Natural killer cell treated with Interleukin-12 subunit alpha and Interleukin-12 subunit beta and Interleukin-15 and Interleukin-18, amount 100 ng/mL, for 72 hours (primary cell): Measurements from ENCODE around the gene SLC7A7. TPM values are rescaled to one million over a fixed set of nuclear protein-coding genes. Genes with fewer than 3 reads are reported as not detected.
"Not testable (repeated sequence)": the region's sequence is repeated elsewhere in the genome, so short reads cannot be mapped to it uniquely, and the experiment has no call there.

Source experiments
- ATAC-seq, 2 donors: fragments of 150-1000 bp; cut with Tn5 transposase in 1 of 2; sonication (Bioruptor Pico), chemical (Tn5 transposase) in 1 of 2; 2 replicates each; pipeline ENCODE4 v1.10.0; 2021
- DNase-seq: peaks from one replicate; pipeline ENCODE4 v3.0.0; 2022; ENCODE audit warnings: low spot score
- H3K27ac Mint-ChIP-seq, 2 donors: 1 replicate in 1 of 2; 2 replicates in 1 of 2; pipeline ENCODE4 v1.8.0; 2022; ENCODE audit warnings: mixed read lengths in 2 of 2, mild to moderate bottlenecking in 1 of 2, moderate library complexity in 1 of 2
- H3K27me3 Mint-ChIP-seq, 2 donors: 1 replicate in 1 of 2; 2 replicates in 1 of 2; pipeline ENCODE4 v1.8.0; 2022; ENCODE audit warnings: mixed read lengths in 2 of 2
- H3K36me3 Mint-ChIP-seq: one replicate; pipeline ENCODE4 v1.8.0; 2022; ENCODE audit warnings: mixed read lengths
- H3K4me1 Mint-ChIP-seq, 2 donors: 1 replicate in 1 of 2; 2 replicates in 1 of 2; pipeline ENCODE4 v1.8.0; 2022; ENCODE audit warnings: low read depth in 2 of 2, mixed read lengths in 2 of 2, mild to moderate bottlenecking in 1 of 2
- H3K4me3 Mint-ChIP-seq: one replicate; pipeline ENCODE4 v1.8.0; 2022; ENCODE audit warnings: mixed read lengths
- H3K9me3 Mint-ChIP-seq: 2 replicates; pipeline ENCODE4 v1.8.0; 2022; ENCODE audit warnings: mixed read lengths
- total RNA-seq, 2 donors: library from RNA; stranded (reverse); gene quantifications; one replicate each; pipeline ENCODE4 v1.2.3, GENCODE V29; 2022

The SLC7A7 gene
- total RNA-seq, 2 donors from 2014 or later: 0.36 to 0.59 TPM

- Mint-ChIP-seq H3K4me1 (peaks cover 12 to 13% of the 10 kb centered on the region in 2 donors), H3K9me3 (no peaks in the 10 kb centered on the region), H3K27me3 (peaks cover 22 to 28% of the 10 kb centered on the region in 2 donors), H3K27ac (no peak overlapping the region), H3K4me3 (no peak overlapping the region), H3K36me3 (no peaks in the 10 kb centered on the region)
- ATAC-seq: no peak
- no peak for DNase-seq
These were observed 6.2 kb upstream of the SLC7A7 start for GRCh38 chr14:22821193-22822015.

- H3K9me3 Mint-ChIP-seq: no peaks in the 10 kb centered on the region
- ATAC-seq: no peak
- H3K4me3 Mint-ChIP-seq: no peak overlapping the region
- H3K36me3 Mint-ChIP-seq: no peaks in the 10 kb centered on the region
- no peak for DNase-seq
- peaks cover 18 to 25% of the 10 kb centered on the region in 2 donors for H3K27me3 Mint-ChIP-seq
- peaks cover 11 to 12% of the 10 kb centered on the region in 2 donors for H3K4me1 Mint-ChIP-seq
- H3K27ac Mint-ChIP-seq: no peak overlapping the region
These were observed 5.5 kb upstream of the SLC7A7 start for GRCh38 chr14:22820731-22821130.

GRCh38 chr14:22819151-22819988, 4.1 kb upstream of the SLC7A7 start:
- Mint-ChIP-seq H3K4me1 (peaks cover 8 to 10% of the 10 kb centered on the region in 2 donors), H3K4me3 (no peak overlapping the region), H3K27me3 (peaks cover 22 to 28% of the 10 kb centered on the region in 2 donors), H3K36me3 (no peaks in the 10 kb centered on the region), H3K27ac (no peak overlapping the region), H3K9me3 (no peaks in the 10 kb centered on the region)
- ATAC-seq: no peak
- DNase-seq: no peak

- Mint-ChIP-seq H3K27ac (no peak overlapping the region), H3K27me3 (peaks cover 15 to 17% of the 10 kb centered on the region in 2 donors), H3K9me3 (no peaks in the 10 kb centered on the region), H3K4me1 (no peaks in the 10 kb centered on the region), H3K36me3 (no peaks in the 10 kb centered on the region), H3K4me3 (no peak overlapping the region)
- no peak for ATAC-seq
- no peak for DNase-seq
These were observed 862 bp downstream of the SLC7A7 start for GRCh38 chr14:22814373-22814772.

- peak; percentile 17 to 36 for ATAC-seq
These were observed 2.1 kb downstream of the SLC7A7 start for GRCh38 chr14:22813145-22813544.

GRCh38 chr14:22812744-22813143, 2.5 kb downstream of the SLC7A7 start:
- H3K9me3 Mint-ChIP-seq: no peaks in the 10 kb centered on the region
- ATAC-seq: no peak
- H3K27me3 Mint-ChIP-seq: peaks cover 8 to 16% of the 10 kb centered on the region in 2 donors
- H3K36me3 Mint-ChIP-seq: no peaks in the 10 kb centered on the region
- no peaks in the 10 kb centered on the region for H3K4me1 Mint-ChIP-seq
- no peak for DNase-seq
- H3K27ac Mint-ChIP-seq: no peak overlapping the region
- H3K4me3 Mint-ChIP-seq: no peak overlapping the region

More at GRCh38 chr14:22813145-22813544, 2.1 kb downstream of the SLC7A7 start:
- no peaks in the 10 kb centered on the region for H3K36me3 Mint-ChIP-seq
- no peak overlapping the region for H3K4me3 Mint-ChIP-seq
- DNase-seq: no peak
- no peaks in the 10 kb centered on the region for H3K4me1 Mint-ChIP-seq
- H3K9me3 Mint-ChIP-seq: no peaks in the 10 kb centered on the region
- H3K27ac Mint-ChIP-seq: no peak overlapping the region
- peaks cover 11 to 15% of the 10 kb centered on the region in 2 donors for H3K27me3 Mint-ChIP-seq

- no peak for ATAC-seq
- Mint-ChIP-seq H3K27me3 (peaks cover 11 to 26% of the 10 kb centered on the region in 2 donors), H3K27ac (no peak overlapping the region), H3K9me3 (no peaks in the 10 kb centered on the region), H3K36me3 (no peaks in the 10 kb centered on the region), H3K4me3 (no peak overlapping the region), H3K4me1 (no peaks in the 10 kb centered on the region)
- DNase-seq: no peak
These were observed 3.5 kb downstream of the SLC7A7 start for GRCh38 chr14:22811722-22812121.

GRCh38 chr14:22808388-22809209, 6.6 kb downstream of the SLC7A7 start:
- Mint-ChIP-seq H3K27ac (no peak overlapping the region), H3K4me3 (no peak overlapping the region), H3K27me3 (peaks cover 16 to 34% of the 10 kb centered on the region in 2 donors), H3K36me3 (no peaks in the 10 kb centered on the region), H3K9me3 (no peaks in the 10 kb centered on the region), H3K4me1 (no peaks in the 10 kb centered on the region)
- DNase-seq: no peak
- ATAC-seq: no peak

- H3K4me1 Mint-ChIP-seq: no peaks in the 10 kb centered on the region
These were observed 7.7 kb downstream of the SLC7A7 start for GRCh38 chr14:22807432-22808087.

GRCh38 chr14:22805235-22805634, 10.0 kb downstream of the SLC7A7 start:
- peaks cover 27 to 54% of the 10 kb centered on the region in 2 donors for H3K27me3 Mint-ChIP-seq
- H3K4me3 Mint-ChIP-seq, H3K4me1 Mint-ChIP-seq, H3K36me3 Mint-ChIP-seq, H3K9me3 Mint-ChIP-seq, H3K27ac Mint-ChIP-seq, DNase-seq, ATAC-seq: not testable (repeated sequence)

More at GRCh38 chr14:22807432-22808087, 7.7 kb downstream of the SLC7A7 start:
- H3K9me3 Mint-ChIP-seq: no peaks in the 10 kb centered on the region
- no peaks in the 10 kb centered on the region for H3K36me3 Mint-ChIP-seq
- peaks cover 19 to 43% of the 10 kb centered on the region in 2 donors for H3K27me3 Mint-ChIP-seq
- no peak overlapping the region for H3K4me3 Mint-ChIP-seq
- no peak for ATAC-seq
- H3K27ac Mint-ChIP-seq: no peak overlapping the region
- no peak for DNase-seq

- H3K4me3 Mint-ChIP-seq: no peak overlapping the region
- H3K27ac Mint-ChIP-seq: no peak overlapping the region
- ATAC-seq: no peak
- DNase-seq: no peak
- H3K9me3 Mint-ChIP-seq: no peaks in the 10 kb centered on the region
- peaks cover 39 to 69% of the 10 kb centered on the region in 2 donors for H3K27me3 Mint-ChIP-seq
- no peaks in the 10 kb centered on the region for H3K4me1 Mint-ChIP-seq
- H3K36me3 Mint-ChIP-seq: no peaks in the 10 kb centered on the region
These were observed 11.6 kb downstream of the SLC7A7 start for GRCh38 chr14:22803687-22803974.

- Mint-ChIP-seq H3K27ac (no peak overlapping the region), H3K36me3 (no peaks in the 10 kb centered on the region), H3K27me3 (peaks cover 43 to 75% of the 10 kb centered on the region in 2 donors), H3K9me3 (no peaks in the 10 kb centered on the region), H3K4me1 (no peaks in the 10 kb centered on the region), H3K4me3 (no peak overlapping the region)
- no peak for DNase-seq
- no peak for ATAC-seq
These were observed 12.2 kb downstream of the SLC7A7 start for GRCh38 chr14:22802860-22803686.
